ENCODE measurements around the gene DLG4. TPM values are rescaled to one million over a fixed set of nuclear protein-coding genes. Genes with fewer than 3 reads are reported as not detected.

The DLG4 gene
- total RNA-seq, 1 donor from 2014 or later: 20.6 TPM

GRCh38 chr17:7220593-7221277 lies 1.1 kb upstream of the DLG4 start:
- ATAC-seq (no peak), DNase-seq (ENCODE audit: missing footprints) (no peak)
- intact Hi-C loops (cut with DNase I): loop anchor here (1.0 kb wide), 1 partner anchor 18 kb away; no protein-coding TSS in a partner anchor

DNA sequence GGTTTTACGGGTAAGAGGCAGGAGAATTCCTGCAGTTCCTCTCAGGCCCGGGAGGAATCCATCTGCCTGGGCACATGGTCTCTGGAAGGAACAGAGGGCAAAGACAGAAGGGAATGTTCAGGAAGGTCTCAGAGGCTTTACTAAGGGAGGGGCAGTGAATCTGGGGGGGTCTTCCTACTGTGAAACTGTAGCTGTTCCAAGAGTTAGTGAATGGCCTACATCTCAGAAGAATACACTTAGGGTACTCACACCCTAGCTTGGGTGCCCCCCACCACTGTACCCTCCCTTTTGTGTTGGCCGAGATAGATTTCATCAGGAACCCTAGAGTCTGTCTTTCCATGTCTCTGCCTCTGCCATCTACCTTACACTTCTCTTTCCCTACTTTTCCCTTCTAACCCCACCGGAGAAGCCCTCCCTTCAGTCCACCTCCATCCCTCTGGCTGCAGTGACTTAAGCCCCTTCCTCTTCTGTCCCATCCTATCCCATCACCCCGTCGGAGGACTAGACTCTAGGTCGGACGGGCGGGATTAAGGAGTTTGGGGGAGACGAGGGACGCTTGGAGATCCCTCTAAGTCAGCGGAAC lies 316 bp downstream of the DLG4 start:
- DNase-seq (ENCODE audit: missing footprints) (no peak), ATAC-seq (no peak)
- intact Hi-C loops (cut with DNase I): no loop called here

GRCh38 chr17:7218758-7219157 lies 878 bp downstream of the DLG4 start:
- intact Hi-C loops (cut with DNase I): no loop called here
- DNase-seq (ENCODE audit: missing footprints): no peak
- no peak for ATAC-seq

GRCh38 chr17:7218166-7218565 lies 1.5 kb downstream of the DLG4 start:
- DNase-seq (ENCODE audit: missing footprints) (no peak), ATAC-seq (no peak)
- intact Hi-C loops (cut with DNase I): no loop called here

DNA sequence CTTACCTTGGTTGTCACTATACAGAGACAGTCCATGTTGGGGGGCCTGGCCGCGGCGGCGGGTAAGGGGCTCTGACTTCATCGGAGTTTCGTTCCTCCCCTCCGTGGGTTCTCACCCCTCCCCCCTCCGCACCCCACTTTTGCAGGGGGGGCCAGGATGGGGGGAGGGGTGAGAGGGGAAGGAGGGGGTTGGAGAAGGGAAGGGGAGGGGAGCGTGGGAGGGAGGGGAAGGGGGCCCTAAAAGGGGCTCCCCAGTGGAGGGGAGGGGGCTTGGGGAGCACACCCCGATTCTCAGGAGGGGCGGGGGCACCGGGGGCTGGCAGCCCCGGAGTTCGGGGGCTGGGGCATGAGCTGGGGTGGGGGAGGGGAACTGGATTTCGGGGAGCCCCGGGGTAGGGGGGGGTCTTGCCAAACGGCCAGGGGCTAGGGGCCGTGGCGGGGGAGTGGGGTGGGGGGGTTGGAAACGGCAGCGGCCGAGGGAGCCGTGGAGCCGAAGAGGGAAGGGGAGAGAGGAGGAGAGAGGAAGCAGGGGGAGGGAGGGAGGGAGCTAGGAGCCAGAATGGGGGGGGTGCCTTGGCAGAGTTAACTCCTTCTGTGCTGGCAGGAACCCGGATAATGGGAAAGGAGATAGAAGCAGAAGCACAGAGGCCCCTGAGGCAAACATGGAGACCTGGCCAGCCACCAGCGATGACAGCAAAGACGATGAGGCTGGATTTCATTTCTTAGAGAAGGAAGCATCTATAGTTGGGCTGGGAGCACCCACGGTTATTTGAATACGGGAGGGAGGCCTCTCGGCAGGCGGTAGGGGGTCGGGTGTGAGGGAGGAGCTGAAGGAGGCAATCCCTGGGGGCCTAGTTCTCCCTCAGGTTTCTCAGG lies 2.3 kb downstream of the DLG4 start:
- intact Hi-C loops (cut with DNase I): no loop called here
- no peak for DNase-seq (ENCODE audit: missing footprints)

DNA sequence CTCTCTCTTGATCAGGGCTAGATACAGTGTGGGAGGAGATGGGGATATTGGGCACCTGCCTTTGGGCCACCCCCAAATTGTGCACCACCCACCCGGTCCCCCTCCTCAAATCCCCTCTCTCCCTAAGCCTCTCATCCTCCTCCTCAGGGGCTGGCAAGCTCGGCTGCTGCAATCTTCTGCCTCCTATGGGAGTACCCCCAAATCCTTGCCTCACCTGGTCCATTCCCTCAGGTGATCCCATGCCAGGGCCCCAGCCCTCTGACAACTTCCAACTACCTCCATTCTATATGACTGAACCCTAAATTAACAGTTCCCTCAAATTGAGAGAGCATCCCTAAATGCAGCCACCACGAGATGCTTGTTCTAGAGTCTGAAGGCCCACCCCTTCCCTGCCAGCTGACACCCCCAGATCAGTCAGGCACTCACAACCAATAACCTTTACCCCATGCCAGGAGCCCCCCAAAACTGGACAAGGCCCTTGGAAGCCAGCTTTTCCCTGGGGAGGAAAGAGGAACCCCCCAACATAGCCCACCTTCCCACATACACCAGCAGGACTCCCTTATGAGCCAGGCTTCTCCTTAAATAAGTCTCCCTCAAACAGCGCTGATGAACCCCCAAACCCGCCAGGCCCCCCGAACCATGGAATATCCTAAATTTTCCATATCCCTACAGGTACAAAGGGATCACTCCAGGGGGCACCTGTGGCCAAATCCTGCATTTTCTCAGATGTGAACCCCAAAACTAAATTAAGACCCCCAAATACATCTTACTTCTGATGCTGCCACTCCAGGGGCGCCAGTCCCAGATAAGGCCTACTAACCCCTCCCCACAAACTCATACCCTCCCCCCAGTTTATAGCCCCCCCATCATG lies 3.2 kb downstream of the DLG4 start:
- DNase-seq (ENCODE audit: missing footprints) (peak; percentile 9), ATAC-seq (no peak)
- intact Hi-C loops (cut with DNase I): no loop called here

More for the DNA sequence above, 2.3 kb downstream of the DLG4 start:
- no peak for ATAC-seq

DNA sequence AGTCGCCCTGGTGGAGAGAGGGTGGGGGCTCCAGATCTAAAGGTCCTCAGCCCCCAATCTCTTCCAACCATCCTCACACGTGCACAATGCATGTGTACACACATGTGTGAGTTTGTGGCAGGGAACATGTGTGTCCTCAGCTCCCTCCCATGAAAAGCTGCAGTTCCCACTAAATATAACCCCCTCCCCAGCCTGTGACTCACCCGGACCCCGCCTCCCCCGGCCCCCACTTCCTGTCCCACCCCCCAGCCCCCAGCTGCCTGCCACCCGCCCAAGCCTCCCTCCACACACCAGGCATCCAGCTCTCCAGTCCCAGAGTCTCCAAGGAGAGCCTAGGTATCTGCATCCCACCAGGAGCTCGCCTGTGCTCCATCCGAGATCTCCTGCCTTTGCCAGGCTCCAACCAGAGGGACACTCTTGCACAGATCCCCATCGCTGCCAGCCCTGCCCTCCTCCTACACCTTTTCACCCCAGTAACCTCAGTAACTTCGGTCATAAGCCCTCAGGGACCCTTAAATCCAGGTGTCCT lies 3.9 kb downstream of the DLG4 start:
- intact Hi-C loops (cut with DNase I): no loop called here
- peak; percentile 16 for DNase-seq (ENCODE audit: missing footprints)
- ATAC-seq: no peak

DNA sequence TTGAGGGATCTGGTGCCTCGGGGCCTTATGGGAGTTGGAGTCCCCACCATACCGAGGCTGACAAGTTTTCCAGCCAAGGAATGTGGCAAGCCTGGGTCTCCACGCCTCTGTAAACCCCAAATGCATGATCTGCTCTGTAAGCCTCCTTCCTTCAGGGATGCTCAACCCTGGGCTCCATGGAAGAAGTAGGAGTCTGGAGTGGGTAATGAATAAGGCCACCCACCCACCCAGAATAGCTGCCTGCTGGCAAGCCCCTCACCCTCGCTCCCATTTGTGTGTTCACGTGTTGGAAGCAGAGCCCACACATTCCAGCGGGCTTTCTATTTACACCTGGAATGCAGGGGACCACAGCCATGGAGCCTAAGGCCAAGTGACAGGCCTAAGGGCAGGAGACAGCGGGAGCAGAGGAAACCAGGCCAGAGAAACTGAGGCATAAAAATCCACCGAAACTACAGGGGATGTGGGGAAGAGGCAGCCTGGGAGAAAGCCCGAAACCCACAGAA lies 4.4 kb downstream of the DLG4 start:
- ATAC-seq (no peak), DNase-seq (ENCODE audit: missing footprints) (no peak)
- intact Hi-C loops (cut with DNase I): no loop called here

DNA sequence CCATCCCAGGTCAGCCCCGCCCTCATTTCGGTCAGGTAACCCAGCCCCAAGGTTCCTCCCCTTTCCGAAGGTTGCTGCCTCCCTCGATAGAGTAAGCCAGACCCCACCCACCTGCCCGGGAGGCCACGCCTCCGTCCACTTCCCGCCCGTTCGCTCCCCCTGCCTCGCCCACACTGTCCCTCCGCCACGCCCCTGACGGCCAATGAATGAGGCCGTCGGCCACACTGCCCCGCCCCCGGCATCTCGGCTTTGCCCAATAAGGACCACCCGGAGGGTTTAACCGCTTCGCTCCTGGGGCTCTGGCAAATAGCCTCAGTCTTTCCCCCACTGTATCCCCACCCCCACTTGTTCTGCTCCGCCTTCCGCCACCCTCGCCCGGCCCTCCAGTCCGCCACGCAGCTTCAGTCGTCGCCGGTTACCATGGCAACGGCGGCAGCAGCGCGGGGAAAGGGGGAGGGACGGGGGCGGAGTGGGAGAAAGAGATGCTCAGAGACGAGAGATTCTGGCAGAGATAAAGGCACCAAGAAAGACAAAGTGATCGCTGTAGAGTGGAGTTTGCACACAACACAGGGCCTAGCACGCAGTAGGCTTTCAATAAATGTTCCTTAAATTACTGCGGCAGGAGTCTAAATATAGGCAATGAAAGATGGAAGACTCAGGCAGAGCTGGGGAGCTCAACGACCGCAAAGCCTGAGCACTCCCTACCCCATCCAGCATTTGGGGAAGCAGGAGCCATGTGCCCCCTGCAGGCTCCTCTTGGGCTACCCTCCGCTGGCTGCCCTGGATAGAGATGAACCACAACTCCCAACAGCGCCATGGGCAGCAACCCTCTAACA lies 5.1 kb downstream of the DLG4 start:
- DNase-seq (ENCODE audit: missing footprints): peak; percentile 99
- intact Hi-C loops (cut with DNase I): no loop called here
- ATAC-seq: peak; percentile 91

- intact Hi-C loops (cut with DNase I): no loop called here
- DNase-seq (ENCODE audit: missing footprints) (peak; percentile 87), ATAC-seq (no peak)
Observed at GRCh38 chr17:7213895-7214299, 5.7 kb downstream of the DLG4 start.

GRCh38 chr17:7211491-7212273 lies 8.0 kb downstream of the DLG4 start:
- intact Hi-C loops (cut with DNase I): no loop called here
- peak; percentile 30 for DNase-seq (ENCODE audit: missing footprints)
- no peak for ATAC-seq

- intact Hi-C loops (cut with DNase I): no loop called here
- no peak for DNase-seq (ENCODE audit: missing footprints)
- ATAC-seq: no peak
Observed at GRCh38 chr17:7208754-7209460, 10.7 kb downstream of the DLG4 start.

GRCh38 chr17:7208027-7208571 lies 11.5 kb downstream of the DLG4 start:
- ATAC-seq (no peak), DNase-seq (ENCODE audit: missing footprints) (peak; percentile 39)
- intact Hi-C loops (cut with DNase I): no loop called here

- DNase-seq (ENCODE audit: missing footprints) (peak; percentile 64), ATAC-seq (peak; percentile 6)
- intact Hi-C loops (cut with DNase I): no loop called here
Observed at GRCh38 chr17:7207120-7208001, 12.3 kb downstream of the DLG4 start.

- ATAC-seq (no peak), DNase-seq (ENCODE audit: missing footprints) (no peak)
- intact Hi-C loops (cut with DNase I): no loop called here
Observed at GRCh38 chr17:7205561-7205960, 14.1 kb downstream of the DLG4 start.
